ENCODE data around the gene OPN1MW3.

The OPN1MW3 gene

GRCh38 chrX:154309041-154309775 is 51.8 kb downstream of the OPN1MW3 start:
- no peaks in the 10 kb centered on the region for H3K27me3 ChIP-seq (ENCODE audit: insufficient read depth, low read length)
- no peak overlapping the region for H3K9ac ChIP-seq (ENCODE audit: low read length)
- no peaks in the 10 kb centered on the region for H3K9me3 ChIP-seq (ENCODE audit: low read length)
- no peak overlapping the region for H3K4me3 ChIP-seq (ENCODE audit: low read depth, low read length, poor library complexity, severe bottlenecking)
- H3K4me1 ChIP-seq (ENCODE audit: insufficient read depth, low read length, severe bottlenecking) = no peaks in the 10 kb centered on the region
- no peaks in the 10 kb centered on the region for H3K36me3 ChIP-seq (ENCODE audit: insufficient read depth, low read length)
- no peaks in the 10 kb centered on the region for H3K79me2 ChIP-seq (ENCODE audit: insufficient read depth, low read length)
- no peaks in the 10 kb centered on the region for H4K20me1 ChIP-seq (ENCODE audit: insufficient read depth, low read length)
- no peak overlapping the region for H2AFZ ChIP-seq (ENCODE audit: low read length)
- no peaks in the 10 kb centered on the region for H3F3A ChIP-seq (ENCODE audit: insufficient read depth, low read length)
- H3K4me2 ChIP-seq (ENCODE audit: low read length) = no peak overlapping the region
- no peak overlapping the region for H3K27ac ChIP-seq (ENCODE audit: low read depth, low read length, poor library complexity, severe bottlenecking)
- no peaks in the 10 kb centered on the region for H3K9me2 ChIP-seq (ENCODE audit: low read depth, low read length)
- TF ChIP-seq EZH2 (IDR thresholded peaks at IDR 0.05; ENCODE audit: borderline replicate concordance, low read length) (no peak), CTCF (IDR thresholded peaks at IDR 0.05; ENCODE audit: low read length) (no peak)

- Histone ChIP-seq H3K4me3 (ENCODE audit: low read depth, low read length, poor library complexity, severe bottlenecking) (no peak overlapping the region), H3F3A (ENCODE audit: insufficient read depth, low read length) (no peaks in the 10 kb centered on the region), H3K9me3 (ENCODE audit: low read length) (no peaks in the 10 kb centered on the region), H3K36me3 (ENCODE audit: insufficient read depth, low read length) (no peaks in the 10 kb centered on the region), H3K4me2 (ENCODE audit: low read length) (no peak overlapping the region), H3K4me1 (ENCODE audit: insufficient read depth, low read length, severe bottlenecking) (no peaks in the 10 kb centered on the region), H2AFZ (ENCODE audit: low read length) (no peak overlapping the region), H3K27ac (ENCODE audit: low read depth, low read length, poor library complexity, severe bottlenecking) (no peak overlapping the region), H3K79me2 (ENCODE audit: insufficient read depth, low read length) (no peaks in the 10 kb centered on the region), H4K20me1 (ENCODE audit: insufficient read depth, low read length) (no peaks in the 10 kb centered on the region), H3K9me2 (ENCODE audit: low read depth, low read length) (no peaks in the 10 kb centered on the region), H3K9ac (ENCODE audit: low read length) (no peak overlapping the region), H3K27me3 (ENCODE audit: insufficient read depth, low read length) (no peaks in the 10 kb centered on the region)
- TF ChIP-seq EZH2 (IDR thresholded peaks at IDR 0.05; ENCODE audit: borderline replicate concordance, low read length) (no peak), CTCF (IDR thresholded peaks at IDR 0.05; ENCODE audit: low read length) (no peak)
Measured at GRCh38 chrX:154310616-154311536, 53.5 kb downstream of the OPN1MW3 start.

- no peak overlapping the region for H3K4me3 ChIP-seq (ENCODE audit: low read depth, low read length, poor library complexity, severe bottlenecking)
- no peaks in the 10 kb centered on the region for H3K4me1 ChIP-seq (ENCODE audit: insufficient read depth, low read length, severe bottlenecking)
- no peak overlapping the region for H3K27ac ChIP-seq (ENCODE audit: low read depth, low read length, poor library complexity, severe bottlenecking)
Measured at GRCh38 chrX:154312116-154312515, 54.7 kb downstream of the OPN1MW3 start.

More at GRCh38 chrX:154312116-154312515, 54.7 kb downstream of the OPN1MW3 start:
- no peaks in the 10 kb centered on the region for H4K20me1 ChIP-seq (ENCODE audit: insufficient read depth, low read length)
- no peak for TF ChIP-seq EZH2 (IDR thresholded peaks at IDR 0.05; ENCODE audit: borderline replicate concordance, low read length)
- no peak for TF ChIP-seq CTCF (IDR thresholded peaks at IDR 0.05; ENCODE audit: low read length)
- H3K36me3 ChIP-seq (ENCODE audit: insufficient read depth, low read length) = no peaks in the 10 kb centered on the region
- H3F3A ChIP-seq (ENCODE audit: insufficient read depth, low read length) = no peaks in the 10 kb centered on the region
- H3K9ac ChIP-seq (ENCODE audit: low read length) = no peak overlapping the region
- H3K9me2 ChIP-seq (ENCODE audit: low read depth, low read length) = no peaks in the 10 kb centered on the region
- H3K27me3 ChIP-seq (ENCODE audit: insufficient read depth, low read length) = no peaks in the 10 kb centered on the region
- H2AFZ ChIP-seq (ENCODE audit: low read length) = no peak overlapping the region
- no peaks in the 10 kb centered on the region for H3K9me3 ChIP-seq (ENCODE audit: low read length)
- H3K4me2 ChIP-seq (ENCODE audit: low read length) = no peak overlapping the region
- no peaks in the 10 kb centered on the region for H3K79me2 ChIP-seq (ENCODE audit: insufficient read depth, low read length)
